ENCODE data around the gene MTCH1.

GRCh38 chr6:36961441-36962435, 24.3 kb downstream of the MTCH1 start:
- TF ChIP-seq CTCF (IDR thresholded peaks at IDR 0.05) (no peak), POLR2AphosphoS5 (IDR thresholded peaks at IDR 0.05) (no peak), POLR2A (IDR thresholded peaks at IDR 0.05) (no peak)
